ENCODE measurements around the gene NEGR1.

NEGR1 gene

DNA sequence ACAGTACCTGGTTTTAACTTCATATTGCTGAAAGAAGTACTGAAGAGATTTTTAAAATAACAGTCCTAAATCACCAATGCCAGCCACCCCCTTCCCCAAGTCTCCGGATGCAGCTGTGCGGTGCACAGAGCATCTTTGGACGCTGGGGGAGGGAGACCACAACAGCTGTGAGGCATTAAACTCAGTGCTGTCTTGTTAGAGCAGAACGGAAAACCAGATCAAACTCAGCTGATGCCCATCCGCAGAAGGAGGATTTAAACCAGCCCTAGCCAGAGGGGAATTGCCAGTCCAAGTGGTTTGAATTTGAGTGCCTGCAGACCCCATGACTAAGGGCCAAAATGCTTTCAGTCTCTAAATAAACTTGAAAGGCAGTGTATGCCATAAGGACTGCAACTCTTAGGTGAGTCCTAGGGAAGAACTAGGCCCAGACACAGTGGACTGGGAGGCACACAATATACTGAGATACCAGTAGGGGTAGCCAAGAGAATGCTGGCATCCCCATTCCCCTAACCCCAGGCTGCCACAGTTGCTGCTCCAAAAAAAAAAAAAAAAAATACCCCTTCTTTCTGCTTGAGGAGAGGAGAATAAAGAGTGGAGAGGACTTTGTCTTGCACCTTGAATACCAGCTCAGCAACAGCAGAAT is 576.2 kb downstream of the NEGR1 start:
- peak in 1 of 58 donors; percentile 1 for DNase-seq

DNA sequence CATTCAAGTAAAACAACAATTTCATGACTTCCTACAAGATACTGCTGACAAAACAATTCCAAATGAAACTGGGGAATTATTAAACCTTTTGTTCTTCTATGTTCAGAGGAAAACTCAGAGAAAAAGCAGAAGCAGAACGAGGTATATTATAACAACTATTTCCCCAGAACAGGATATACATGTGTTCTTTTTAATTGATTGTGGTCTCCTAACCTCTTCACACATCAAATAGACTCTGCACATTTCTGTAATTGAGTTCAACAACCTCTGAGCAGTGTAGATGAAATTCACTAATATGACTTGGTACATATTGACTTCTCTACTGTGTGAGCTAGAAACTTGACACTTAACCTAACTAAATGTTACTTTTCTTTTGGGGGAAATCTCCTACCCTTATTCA is 584.2 kb downstream of the NEGR1 start:
- no peak for DNase-seq

DNA sequence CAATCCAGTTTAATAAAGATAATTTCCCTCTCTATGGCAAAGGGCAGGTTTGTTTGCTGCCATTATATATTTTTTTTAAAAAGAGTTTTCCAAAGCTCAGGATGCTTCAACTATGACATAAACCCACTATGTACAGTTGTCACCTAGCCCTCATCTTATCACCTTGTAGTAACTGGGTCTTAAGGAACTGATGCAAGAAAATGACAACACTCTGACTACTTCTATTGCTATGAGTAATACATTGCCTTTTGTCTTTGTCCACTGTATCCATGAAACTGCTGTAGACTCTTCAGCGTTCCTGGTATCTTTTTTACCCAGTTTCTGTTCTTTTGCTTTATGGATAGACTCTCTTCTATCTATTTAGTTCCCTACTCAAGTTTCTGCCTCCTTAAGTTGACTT is 586.5 kb downstream of the NEGR1 start:
- DNase-seq, result no peak

DNA sequence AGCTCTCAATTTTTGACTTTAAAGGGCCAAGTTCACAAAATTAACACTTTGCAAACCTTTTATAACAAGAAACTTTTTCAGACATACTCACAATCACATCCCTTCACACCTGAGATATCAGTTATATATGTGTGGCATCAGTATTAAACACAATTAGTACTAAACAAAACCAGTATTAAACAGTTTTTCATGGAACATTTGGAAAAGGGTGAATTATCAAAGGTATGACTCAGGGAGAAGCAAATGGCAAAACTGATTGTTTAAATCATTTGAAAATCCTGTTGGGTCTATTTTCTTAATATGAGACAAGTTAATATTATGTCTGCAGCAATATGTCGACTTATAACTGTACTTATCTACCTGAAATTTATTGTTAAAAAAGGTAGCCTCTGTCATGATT is 587.3 kb downstream of the NEGR1 start:
- no peak for DNase-seq

DNA sequence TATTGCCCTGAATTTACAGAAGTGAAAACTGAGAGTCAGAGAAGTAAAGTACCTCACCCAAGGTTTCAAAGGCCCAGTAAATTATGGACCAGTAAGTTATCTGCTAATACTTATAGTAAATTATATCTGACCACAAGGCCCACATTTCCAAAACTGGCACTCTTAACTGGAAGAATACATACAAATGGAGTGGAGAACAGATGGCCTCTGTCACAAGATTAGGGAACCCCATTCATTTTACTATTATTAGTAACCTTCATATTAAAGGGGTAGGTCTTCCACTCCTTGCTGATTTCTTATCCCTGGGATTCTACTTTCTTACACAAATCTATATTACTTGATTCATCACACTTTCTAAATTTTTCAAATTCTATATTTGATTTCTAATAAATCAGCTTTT is 588.8 kb downstream of the NEGR1 start:
- no peak for DNase-seq

DNA sequence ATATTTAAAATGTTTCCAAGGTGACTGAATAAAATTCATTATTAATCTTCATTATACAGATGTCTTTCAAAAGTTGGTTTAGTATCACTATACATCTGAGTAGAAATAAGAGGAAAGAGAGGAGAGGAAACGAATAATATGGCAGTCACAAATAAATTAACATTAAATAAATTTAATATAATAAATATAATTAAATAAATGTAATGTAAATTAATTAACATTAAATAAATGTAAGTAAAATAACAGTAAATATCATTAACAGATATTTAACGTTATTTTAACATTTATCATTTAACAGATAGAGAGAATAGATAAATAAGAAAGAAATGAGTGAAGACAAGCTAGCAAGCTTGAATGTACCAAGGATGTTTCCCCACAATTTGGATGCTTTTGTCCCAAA is 592.7 kb downstream of the NEGR1 start:
- DNase-seq, result no peak

DNA sequence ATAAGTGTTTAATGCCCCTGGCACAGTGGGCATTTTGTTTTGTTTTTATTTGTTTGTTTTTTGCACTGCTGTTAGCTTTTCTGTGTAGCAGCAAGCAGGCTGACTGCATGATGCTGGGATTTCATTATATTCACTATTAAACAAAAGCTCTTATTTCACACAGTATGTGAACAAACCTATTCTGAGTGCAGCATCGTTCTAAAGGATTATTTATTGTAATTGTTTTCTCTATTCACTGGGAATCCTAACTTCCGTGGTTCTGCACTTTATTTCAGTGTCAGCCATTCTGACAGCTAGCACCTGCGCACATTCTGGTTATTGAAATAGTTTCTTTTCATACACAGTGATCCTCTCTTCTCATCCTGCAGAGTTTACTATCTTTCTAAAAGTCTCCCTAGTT is 595.0 kb downstream of the NEGR1 start:
- DNase-seq, result no peak

DNA sequence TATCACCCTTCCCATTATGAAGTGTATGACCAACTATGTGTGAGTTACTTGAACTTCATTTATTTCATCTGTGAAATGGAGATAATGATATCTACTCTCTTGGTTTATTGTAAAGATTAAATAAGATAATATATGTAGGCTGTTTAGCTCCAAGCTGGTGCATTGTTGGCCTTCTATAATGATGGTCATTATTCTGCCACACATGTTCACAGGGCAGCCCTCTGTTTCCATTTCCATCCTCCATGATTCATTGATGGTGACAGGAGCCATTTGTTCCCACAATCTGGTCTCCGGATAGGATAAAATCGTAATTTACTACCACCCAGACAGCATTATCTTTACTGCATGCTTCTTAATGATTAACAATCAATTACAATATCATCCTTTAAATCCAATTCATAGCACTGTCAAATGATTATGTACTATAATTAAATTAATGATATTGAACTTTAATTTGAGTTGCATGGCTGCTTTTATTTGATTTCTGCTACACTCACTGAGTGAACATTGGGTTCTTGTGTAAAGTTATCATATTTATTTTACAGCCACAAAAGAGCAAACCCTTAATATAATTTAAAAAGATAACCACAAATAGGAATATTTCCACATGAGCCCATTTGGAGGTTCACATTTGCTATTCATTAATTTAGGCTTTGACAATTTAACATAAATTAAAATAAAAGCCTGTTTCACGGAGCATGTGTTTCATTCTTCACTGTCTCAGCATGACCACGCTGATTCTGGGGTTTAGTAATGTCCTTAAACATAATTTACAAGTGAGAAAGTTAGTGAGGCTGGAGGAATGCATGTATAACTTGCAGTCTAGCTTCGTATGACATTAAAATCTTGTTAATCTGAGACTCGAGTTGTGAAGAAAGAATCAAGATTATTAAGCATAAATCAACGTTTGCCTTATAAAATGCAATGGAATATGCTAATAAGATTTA is 605.1 kb downstream of the NEGR1 start:
- DNase-seq, result no peak

DNA sequence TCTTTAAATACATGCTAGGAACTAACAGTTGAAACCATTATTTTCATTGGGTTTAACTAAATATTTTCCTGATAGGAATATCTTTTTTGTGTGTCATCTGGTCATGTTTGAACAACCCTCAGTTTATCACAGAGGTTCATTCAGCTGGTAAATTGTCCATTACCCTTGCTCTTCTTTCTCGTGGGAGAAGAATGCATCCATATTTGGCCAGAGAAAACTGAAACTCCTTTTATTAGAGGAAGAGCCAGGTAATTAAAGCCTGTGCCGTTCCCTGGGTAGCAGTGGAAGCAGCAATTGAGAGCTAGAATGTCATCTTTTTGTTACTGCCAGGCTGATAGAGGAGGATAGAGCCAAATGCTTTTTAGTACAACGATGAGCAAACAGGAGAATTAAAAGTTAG is 614.3 kb downstream of the NEGR1 start:
- no peak for DNase-seq

DNA sequence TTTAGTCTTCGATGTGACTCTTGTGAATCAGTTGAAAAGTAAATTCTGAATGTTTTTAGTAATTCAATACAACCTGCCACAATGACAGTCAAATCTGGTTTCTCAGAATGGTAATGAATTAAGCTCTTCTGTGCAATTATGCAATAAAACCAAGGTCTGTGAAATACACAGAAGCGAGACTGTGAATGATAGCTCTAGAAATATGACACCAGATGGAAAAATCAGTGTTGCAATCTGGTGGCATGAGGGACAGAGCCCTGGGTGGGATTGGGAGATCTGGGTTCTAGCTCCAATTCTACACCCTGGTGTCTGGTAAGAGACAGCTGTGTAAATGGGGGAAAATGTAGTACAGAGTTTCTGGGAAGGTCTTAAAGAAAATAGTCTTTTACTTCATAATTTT is 615.1 kb downstream of the NEGR1 start:
- DNase-seq, result no peak

DNA sequence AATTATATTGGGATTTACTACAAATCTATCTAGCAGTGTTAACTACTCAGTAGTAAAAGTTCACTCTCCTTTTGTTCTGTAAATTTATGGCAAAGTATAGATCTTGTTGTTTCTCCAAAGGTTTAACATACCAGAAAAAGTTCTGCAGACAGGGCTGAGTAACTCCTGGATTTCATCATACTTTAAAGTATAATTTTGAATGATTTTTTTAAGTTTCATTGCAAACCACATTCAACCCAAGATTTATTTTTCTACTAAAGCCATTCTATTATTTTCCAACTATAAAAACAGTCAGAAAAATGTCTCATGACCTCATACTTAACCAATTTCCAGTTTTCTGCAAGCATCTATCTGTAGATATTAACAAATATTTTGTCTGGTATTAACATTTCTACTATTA is 615.7 kb downstream of the NEGR1 start:
- no peak for DNase-seq

DNA sequence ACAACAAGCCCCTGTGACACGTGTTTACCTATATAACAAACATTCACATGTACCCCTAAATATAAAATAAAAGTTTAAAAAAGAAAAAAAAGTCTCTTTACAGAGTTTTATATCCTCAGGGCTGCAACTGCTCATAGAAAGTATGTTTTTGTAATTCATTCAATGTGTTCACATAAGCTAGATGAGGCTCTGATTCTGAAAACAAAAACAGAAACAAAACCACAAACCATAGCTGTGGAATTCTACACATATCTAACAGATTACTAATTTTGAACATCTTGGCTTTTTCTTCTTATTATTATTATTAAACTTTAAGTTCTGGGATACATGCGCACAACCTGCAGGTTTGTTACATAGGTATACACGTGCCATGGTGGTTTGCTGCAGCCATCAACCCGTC is 621.9 kb downstream of the NEGR1 start:
- DNase-seq, result no peak

DNA sequence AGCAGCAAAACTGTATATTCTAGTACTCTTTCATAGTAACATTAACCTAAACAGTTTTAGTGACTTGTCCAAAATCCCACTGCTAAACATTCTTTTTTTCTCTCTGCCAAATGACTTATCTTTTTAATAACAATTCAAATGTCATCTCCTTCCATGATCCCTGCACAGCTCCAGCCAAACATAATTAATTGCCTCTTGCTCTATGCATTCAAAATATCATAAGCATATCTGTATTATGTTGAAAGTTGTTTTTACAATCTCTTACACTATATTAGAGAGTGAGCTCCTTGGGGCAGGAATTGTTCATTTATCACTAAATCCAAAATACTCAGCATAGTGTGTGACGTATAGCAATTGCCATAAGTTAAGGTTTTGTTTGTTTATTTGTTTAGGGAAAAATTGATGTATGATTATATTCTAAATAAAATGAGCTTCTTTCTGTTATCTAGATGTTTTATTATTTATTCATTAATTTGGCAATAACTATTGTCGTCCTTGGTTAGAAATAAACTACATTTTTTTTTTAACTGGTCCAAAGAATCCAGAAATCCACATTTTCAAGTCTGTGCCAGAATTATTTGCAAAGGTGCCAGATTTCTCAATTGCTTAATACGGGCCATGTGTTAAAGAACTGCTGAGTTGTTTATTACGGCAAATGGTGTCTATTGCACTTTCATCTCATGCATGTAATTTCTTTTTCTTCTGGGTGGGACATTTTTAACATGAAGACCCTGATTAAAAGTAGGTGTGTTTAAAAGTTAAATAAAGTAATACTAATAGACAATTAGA is 624.3 kb downstream of the NEGR1 start:
- no peak for DNase-seq

DNA sequence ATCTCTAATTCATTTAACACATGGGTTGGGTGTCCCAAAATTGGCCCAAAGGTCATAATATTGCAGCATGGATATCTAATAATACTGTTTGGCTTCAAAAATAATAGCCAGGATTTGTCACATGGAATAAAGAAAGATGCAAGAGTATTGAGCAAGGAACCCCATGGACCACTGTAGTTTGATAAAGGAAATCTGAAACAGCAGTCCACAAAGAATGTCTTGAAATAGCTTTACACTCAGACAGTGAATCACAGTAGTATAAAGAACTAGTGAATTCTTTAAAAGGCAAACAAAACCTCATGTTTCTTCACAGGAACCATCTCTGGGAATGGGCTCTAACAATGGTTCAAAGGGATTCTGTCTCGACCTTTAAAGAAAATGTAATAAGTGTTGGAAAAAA is 625.4 kb downstream of the NEGR1 start:
- DNase-seq, result no peak

DNA sequence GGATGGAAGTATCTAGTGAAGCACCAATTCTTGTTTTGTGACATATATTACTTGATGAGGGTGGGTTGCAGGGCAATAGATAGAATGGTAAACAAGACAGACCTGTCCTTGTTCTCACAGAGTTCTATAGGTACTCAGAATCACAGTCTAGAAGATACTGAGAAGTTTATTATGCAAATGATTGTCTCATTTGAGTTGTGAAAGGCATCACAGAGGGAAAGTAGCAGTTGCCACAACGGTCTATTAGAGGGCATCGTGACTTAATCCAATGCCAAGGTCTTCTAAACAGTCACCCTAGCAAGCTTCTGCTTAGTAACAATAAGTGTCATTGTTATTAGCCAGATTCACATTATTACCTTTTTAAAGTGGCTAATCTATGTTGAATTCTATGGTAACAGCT is 626.7 kb downstream of the NEGR1 start:
- no peak for DNase-seq

DNA sequence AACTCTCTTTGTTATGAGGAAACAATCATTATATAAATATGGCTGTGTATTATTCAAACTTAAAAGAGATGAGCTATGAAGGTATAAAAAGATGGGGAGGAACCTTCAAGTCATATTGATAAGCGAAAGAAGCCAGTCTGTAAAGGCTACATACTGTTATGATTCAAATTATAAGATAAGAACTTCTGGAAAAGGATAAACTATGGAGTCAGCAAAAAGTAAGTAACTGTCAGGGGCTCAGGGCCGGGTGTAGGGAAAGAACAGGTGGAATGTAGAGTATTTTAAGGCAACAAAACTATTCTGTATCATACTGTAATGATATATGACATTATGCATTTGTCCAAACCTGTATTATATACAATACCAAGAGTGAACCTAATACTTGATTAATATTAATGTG is 628.4 kb downstream of the NEGR1 start:
- DNase-seq, result no peak

DNA sequence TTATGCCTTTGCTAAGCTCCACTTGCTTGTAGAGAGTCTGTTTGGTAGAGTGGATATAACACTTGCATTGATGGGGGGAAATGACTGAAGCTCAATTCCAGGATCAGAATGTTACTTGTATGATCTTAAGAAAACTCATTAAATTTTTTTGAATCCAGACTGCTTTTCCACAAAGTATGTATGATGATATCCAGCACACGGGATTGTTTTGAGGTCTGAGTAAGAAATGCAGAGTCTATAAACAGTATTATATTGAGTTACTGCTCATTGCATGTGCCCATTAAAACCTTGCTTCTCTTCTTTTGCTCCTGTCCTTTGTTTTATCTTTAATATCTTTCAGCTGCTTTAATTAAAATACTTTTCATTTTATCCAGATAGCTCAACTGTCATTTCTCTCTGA is 631.1 kb downstream of the NEGR1 start:
- DNase-seq, result no peak

DNA sequence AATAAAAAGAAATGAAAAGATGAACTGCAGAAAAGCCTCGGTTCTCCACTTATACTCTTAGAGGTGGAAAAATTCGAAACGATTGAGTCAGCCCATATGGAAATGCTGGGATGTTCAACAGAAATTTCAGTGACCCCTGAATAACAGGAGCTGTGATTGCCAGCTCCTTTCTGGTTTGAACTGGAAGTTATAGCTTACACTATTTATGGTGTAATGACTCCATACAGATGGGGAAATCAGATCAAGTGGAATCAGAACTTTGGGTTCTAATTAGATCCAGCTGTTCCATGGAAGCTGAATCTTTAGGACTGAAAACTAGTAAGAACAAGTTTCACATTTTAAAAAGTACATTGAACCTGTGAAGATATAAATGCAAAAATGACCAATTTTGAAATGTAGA is 632.2 kb downstream of the NEGR1 start:
- no peak for DNase-seq

DNA sequence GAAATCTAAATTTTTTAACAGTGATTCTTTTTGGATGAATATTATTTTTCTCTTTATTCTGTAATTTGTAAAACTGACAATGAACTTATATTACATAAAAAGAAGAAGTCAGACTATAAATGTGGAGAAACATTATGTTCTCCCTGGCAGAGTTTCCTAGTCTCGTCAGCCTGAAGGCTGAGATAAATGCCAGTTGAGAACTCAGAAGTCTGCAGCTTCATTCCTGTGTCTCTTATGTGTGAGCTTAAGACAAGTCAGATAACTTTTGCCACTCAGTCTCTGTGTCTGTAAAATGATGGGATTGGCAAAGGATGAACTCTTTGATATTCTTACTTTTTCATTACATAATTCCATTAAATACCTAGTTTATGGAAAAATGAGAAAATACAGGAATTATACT is 632.7 kb downstream of the NEGR1 start:
- peak in 3 of 58 donors; percentile 1 to 33 (median 1) for DNase-seq

DNA sequence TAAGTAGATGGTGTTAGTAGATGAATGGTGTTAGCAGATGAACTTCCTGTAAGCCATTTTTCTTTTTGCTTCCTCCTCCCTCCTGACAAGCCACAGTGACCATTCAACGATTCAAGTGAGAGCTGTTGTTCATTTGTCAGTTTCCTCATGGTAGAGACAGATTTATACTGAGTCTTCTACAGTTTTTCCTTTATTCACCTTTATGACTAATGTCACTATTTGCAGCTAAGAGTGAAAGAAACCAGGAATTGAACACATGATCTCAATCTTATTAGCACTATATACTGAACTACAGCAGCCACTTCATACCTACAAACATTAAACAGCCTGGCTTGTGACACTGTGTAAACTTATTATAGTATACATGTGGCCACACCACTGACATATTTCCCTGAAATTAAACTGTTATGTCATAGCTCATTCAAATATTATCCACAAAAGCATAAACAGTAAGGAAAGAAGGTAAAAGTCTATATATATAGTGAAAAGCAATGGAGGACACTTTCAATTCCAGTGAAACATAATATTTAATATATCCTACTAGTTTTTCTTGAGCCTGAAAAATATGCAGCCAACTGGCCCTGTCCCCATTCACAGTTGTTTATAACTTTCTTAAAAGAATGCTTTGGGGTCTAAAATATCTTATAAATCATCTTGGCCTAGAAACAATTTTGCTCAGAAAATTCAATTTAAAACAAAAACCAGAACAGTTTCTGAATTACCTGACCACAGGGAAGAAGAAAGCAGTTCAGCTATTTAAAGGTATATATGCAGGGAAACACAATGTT is 634.6 kb downstream of the NEGR1 start:
- DNase-seq, result no peak

DNA sequence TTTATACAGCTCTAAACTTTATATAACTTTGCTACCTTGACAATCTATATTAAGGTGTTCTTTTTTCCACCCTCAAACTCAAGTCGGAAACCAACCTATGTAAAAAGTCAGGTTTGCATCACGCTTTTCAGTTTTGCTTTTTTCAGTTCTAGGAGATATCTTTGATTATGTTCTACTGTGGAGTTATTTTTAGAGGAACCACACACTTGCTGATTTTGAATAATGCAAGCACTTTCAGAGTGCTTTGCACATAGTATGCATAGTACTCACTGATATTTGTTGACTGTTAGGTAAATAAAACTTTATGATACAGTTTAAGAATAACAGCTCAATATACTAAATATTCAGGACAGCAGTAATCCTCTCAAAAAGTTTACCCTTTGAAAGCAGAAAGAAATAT is 637.3 kb downstream of the NEGR1 start:
- DNase-seq, result no peak
